A549 treated with DMSO at 1 μM for 4 hours (cell line): Measurements from ENCODE around the gene FRMPD1. TPM values are rescaled to one million over a fixed set of nuclear protein-coding genes. Genes with fewer than 3 reads are reported as not detected.

Source experiments
- total RNA-seq: library from RNA; stranded (reverse); fragments of 200-300 nt; extraction: Qiagen RNA extraction; gene quantifications from 5 replicates; pipeline ENCODE4 v1.2.3, GENCODE V29; 2022; ENCODE audit warnings: low read depth

FRMPD1 gene, protein sequence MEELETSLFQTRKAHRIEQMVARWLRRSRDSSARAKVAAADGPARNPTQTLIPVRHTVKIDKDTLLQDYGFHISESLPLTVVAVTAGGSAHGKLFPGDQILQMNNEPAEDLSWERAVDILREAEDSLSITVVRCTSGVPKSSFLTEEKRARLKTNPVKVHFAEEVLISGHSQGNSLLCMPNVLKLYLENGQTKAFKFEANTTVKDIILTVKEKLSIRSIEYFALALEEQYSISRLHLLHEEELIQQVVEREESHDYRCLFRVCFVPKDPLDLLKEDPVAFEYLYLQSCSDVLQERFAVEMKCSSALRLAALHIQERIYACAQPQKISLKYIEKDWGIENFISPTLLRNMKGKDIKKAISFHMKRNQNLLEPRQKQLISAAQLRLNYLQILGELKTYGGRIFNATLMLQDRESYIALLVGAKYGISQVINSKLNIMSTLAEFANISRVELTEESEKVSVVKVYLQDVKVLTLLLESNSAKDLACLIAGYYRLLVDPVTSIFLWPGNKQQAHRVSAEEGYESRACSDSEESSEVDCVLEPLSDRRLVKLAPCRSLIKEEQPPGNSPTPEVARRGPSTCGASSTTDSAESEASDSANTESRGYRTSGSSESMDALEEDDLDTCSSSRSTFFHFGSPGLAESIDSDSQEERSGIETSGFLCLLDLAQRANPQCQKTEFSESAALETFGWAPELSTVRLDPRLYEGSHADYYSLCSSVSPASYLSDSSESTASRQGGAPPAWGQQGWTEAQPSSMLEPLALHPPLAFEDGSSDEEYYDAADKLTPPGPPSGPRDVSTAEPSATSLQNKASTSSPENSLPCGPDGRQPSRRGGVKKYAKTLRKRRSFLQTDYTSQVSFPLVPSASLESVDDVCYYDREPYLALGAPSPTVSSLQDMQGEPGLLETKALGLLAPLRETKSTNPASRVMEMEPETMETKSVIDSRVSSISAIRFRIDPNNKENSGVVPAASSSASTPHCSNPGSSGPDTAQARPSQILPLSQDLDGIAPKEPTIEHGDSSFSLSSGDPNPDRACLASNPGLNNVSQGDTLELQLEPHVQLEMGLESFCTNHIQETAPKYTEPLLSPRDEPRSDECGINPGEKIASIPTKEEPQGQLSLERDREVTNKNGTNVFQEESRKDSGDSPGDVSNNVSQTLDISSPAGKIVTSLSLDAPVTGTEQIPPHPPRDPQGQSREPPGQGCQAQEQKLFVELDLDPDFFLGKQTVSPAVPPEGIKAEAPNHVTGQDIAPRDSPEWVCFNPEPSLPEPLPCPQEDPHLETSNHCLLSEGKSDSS (N-terminal part only)
- 0.02 to 0.04 TPM (median 0.03 TPM) in 4 of 5 replicates, not detected in the other for total RNA-seq

DNA sequence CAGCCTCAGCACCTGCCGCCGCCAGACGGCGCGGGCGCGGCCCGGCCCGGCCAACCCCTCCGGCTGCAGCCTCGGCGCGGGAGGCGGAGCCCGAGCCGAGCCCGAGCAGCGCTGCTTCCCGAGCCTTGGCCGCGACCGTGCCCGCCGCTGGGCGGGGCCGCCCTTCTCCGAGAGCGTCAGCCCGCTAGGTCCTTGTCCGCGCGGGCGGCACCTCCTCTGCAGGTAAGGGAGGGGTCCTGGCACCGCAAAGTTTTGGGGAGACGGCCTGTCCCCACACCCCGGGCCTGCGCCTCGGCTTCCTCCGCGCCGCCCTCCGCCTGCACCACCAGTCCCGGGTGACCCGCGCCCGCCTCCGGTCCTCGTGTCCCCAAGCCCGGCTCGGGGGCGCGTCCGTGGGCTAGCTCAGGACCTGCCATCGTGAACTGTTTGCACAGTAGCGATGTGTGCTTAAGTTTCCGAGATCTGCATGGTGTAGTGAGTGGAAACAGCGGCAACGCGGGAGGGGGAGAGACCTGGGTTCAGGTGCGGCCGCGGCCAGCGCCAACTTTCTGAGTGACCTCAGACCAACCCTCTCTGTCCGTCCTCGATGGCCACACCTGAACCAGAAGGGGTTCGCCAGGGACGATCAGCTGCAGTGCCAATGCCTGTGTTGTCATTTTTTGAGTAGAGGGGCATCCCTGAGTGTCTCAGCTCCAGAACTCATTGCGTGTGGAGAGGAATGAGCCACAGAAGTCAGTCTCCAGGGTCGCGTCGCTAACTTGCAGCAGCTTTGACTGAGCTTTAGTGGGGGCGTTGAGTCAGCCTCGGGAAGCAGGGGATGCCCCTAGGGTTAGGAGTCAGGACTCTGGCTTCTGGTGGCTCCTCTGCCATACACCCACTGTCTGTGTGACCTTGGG, at the start of gene FRMPD1:
TSS of gene FRMPD1 (plus strand) at position 82 of the 896 bp plus-strand sequence. CDS start 41,688 bp downstream, outside the sequence.

DNA sequence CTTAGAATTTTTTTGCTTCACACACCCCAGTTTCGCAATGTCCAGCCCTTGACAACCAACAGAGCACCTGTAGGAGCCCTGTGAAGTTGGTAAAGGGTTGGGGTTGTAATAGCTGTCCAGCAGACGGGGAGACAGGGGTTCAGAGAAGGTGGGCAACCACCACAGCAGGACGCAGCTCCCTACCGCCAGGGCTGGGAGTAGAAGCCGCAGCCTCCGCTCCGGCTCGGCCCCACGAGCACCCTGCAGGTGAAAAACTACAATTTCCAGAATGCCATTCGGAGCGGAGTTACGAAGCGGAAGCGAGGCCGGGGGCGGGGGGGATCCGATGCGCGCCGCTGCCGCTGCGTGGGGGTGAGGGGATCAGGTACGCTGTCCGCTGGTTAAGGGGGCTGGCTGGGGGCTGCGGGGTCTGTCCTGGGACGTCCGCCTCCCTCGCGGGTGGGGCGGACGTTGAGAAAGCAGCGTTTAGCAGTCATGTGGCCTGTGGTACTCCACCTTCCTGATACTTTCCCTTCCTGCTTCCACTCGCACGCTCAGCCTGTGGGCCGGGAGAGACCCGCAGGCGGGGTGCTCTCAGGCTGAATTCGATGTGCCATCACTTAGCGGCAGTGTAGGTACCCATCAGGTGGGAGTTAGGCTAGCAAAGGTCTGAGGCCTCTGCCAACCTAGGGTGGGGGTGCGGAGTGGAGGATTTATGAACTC, 102.9 kb downstream of the FRMPD1 start, which contains the start of gene TRMT10B:
TSS of gene TRMT10B (plus strand) at position 317 of the 702 bp plus-strand sequence. CDS start 8,127 bp downstream, outside the sequence.

DNA sequence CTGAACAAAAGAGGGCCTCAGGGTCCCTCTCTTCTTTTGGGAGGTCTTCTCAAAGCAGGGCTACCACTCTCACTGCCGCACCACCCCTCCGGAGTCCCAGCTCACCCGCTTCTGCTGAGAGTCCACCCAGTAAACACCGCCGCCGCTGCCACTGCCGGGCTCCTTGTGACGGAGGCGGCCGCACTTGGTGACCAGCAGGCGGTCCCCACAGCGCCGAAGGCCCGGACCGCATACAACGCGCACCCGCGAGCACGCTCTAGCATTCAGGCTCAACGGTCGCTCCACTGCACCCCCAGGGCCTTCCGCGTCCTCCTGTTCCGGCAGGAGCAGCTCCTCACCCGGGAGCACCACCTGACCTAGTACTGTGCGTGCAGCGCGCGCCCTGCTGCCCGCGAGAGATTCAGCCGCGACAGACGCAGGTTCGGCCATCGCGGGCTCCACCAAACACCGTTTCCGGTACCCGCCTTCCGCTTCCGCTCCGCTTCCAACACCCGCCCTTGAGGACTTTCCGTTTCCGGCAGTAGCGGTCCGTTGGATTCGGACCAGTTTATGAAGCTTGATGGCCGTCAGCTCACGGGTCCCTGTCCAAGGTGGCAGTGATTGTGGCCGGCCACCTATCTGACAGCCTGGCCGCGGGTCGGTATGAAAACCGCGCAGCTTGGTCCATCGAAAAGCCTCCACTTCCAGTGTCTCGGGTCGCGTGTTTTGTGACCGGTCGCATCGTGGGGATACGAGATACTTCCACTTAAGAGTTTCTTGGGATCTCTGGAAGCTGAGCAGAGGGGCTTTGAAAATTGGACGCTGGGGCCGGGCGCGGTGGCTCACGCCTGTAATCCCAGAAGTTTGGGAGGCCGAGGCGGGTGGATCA, 134.1 kb downstream of the FRMPD1 start, which contains the start of gene EXOSC3:
TSS of gene EXOSC3 (minus strand) at position 449 of the 868 bp plus-strand sequence. CDS start at position 429, 20 bp downstream.

Other genes with a start within 250 kb of the FRMPD1 start
- gene GRHPR, start 228.3 kb upstream of the FRMPD1 start, total RNA-seq: 139 to 164 TPM (median 156 TPM) in 5 replicates
- 7.7 to 9.7 TPM (median 8.9 TPM) in 5 replicates for gene ZBTB5, start 185.5 kb upstream of the FRMPD1 start, total RNA-seq
- gene POLR1E, start 165.0 kb upstream of the FRMPD1 start, total RNA-seq: 37.3 to 46.5 TPM (median 44.1 TPM) in 5 replicates
- gene FBXO10, start 74.6 kb upstream of the FRMPD1 start, total RNA-seq: 5.7 to 8.4 TPM (median 7.2 TPM) in 5 replicates
- gene TOMM5, start 58.4 kb upstream of the FRMPD1 start, total RNA-seq: 322 to 345 TPM (median 337 TPM) in 5 replicates
- 5.6 to 6.8 TPM (median 5.8 TPM) in 5 replicates for gene TRMT10B, start 102.9 kb downstream of the FRMPD1 start, total RNA-seq
- 66.7 to 92.3 TPM (median 86.7 TPM) in 5 replicates for gene EXOSC3, start 134.1 kb downstream of the FRMPD1 start, total RNA-seq
- 9.4 to 17.6 TPM (median 13.8 TPM) in 5 replicates for gene DCAF10, start 149.8 kb downstream of the FRMPD1 start, total RNA-seq